NCI-H187 treated with DMSO at 0.1 percent for 48 hours (cell line): ENCODE data around the gene STRIP2.
"Not testable (repeated sequence)": the region's sequence is repeated elsewhere in the genome, so short reads cannot be mapped to it uniquely, and the experiment has no call there.

ENCODE experiments used
- DNase-seq: peaks from one replicate; lab custom pipeline; 2025; lab: John Stamatoyannopoulos, UW

Gene STRIP2

DNA sequence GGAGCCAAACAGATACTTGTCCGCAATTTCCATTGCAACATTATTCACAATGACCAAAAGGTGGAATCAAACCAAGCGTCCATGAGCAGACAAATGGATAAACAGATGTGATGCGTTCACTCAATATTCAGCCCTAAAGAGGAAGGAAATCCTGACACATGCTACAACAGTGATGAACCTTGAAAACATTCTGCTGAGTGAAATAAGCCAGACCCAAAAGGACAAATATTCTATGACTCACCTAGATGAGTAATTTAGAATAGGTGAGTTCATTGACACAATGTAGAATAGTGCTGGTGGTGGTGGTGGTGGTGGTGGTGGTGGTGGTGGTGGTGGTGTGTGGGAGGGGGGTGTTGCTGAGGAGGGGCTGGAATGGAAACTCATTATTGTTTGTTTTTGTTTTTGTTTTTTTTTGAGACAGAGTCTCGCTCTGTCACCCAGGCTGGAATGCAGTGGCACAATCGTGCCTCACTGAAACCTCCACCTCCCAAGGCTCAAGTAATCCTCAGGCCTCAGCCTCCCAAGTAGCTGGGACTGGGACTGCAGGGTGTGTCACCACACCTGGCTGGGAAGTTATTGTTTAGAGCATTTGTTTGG, 96.7 kb downstream of the STRIP2 start:
- DNase-seq, result no peak

DNA sequence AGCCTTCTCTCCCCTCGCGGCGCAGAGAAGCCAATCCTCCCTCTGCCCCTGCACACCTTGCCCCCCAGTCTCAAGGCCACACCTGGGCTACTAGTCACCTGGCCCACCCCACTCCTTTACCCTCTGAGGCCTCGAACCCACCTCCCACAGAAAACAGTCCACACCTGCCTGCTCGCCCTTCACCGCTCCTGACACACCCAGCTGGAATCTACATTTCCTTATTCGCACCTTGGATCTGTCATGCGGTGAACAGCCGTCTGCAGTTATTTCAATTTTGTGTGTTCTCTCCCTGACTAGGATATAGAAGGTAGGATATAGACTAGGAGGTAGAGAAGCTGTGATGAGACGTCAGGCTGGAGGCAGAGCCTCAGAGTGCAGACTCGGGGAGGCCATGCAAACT, 97.5 kb downstream of the STRIP2 start:
- no peak for DNase-seq

DNA sequence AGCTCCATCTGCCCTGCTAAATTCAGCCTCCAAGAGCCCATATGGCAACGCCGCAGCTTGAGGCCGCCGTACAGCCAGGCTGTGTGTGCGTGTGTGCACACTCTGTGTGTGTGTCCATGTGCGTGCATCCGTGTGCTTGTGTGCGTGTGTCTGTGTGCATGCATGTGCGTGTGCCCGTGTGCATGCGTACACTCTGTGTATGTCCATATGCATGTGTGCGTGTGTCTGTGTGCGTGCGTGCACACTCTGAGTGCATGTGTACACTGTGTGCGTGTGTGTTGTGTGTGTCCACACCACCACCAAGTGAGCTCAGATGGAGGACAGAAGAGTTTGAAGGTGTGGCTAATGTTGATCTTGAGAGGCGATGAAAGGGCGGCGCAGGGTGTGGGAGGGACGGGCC, 98.1 kb downstream of the STRIP2 start:
- DNase-seq, result no peak

DNA sequence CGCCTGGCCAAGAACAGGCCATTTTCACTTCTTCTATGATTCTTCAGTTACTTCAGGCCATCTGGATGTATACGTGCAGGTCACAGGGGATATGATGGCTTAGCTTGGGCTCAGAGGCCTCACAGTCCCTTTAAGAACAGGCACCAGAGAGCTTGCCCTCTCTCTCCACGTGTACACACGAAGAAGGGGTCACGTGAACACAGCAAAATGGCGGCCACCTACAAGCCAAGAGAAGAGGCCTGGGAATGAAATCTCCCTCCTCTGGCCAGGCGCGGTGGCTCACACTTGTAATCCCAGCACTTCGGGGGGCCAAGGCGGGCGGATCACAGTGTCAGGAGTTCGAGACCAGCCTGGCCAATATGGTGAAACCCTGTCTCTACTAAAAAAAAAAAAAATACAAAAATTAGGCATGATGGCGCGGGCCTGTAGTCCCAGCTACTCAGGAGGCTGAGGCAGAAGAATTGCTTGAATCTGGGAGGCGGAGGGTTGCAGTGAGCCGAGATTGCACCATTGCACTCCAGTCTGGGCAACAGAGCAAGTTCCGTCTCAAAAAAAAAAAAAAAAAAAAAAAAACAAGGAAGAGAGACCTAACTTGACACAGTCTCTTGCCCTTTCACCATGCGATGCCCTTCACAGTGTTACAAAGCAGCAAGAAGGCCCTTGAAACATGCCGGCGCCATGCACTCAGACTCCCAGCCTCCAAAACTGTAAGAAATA, 100.5 kb downstream of the STRIP2 start:
- DNase-seq, result not testable (repeated sequence)

DNA sequence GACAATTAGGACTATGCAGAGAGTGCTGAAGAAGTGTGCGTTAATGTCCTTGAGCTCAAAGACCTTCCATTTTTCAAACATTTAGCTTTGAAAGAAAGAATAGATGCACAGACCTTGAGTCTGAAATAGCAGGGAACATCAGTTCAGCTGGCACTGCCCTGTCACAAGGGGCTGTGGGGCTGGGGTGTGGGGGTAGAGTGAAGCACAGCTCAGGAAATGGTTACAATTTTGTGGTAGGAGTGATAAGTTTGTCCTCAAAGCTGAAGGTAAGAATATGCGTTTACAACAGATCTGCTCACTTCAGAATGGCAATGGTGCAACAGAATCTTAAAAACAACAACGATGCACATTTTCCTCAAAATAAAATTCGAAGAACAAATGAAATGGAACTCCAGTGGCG, 101.7 kb downstream of the STRIP2 start:
- DNase-seq, result no peak

DNA sequence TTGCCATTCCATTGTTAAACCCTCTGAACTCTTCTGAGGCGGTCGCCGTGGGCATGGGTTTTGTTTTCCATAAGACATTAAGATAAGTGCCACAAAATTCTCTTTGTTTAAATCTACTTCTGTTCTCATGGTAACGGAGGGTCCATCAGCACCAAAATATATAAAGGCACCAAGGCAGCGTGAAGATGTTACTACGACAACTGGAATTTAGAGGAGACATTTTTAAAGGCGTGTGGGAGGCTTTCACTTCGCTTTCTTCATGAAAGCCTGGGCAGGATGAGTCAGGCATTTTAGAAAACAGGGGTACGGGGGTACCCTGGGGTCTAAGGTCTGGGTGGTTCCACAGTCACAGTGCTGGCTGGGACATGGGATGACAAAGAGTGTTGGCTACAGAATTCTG, 102.1 kb downstream of the STRIP2 start:
- DNase-seq, result no peak
